ENCODE data around the gene DIS3L2.
"Not testable (repeated sequence)": the region's sequence is repeated elsewhere in the genome, so short reads cannot be mapped to it uniquely, and the experiment has no call there.

DIS3L2 gene

GRCh38 chr2:232336981-232337720 is 375.6 kb downstream of the DIS3L2 start:
- no peak for DNase-seq

- DNase-seq, result not testable (repeated sequence)
These were observed 376.7 kb downstream of the DIS3L2 start for GRCh38 chr2:232338094-232338758.

GRCh38 chr2:232338759-232339106 is 377.2 kb downstream of the DIS3L2 start:
- no peak for DNase-seq

- DNase-seq, result no peak
These were observed 377.9 kb downstream of the DIS3L2 start for GRCh38 chr2:232339121-232340081.

GRCh38 chr2:232340171-232340935 is 378.8 kb downstream of the DIS3L2 start:
- DNase-seq, result no peak

- DNase-seq, result no peak
These were observed 379.7 kb downstream of the DIS3L2 start for GRCh38 chr2:232341061-232341738.

GRCh38 chr2:232341739-232342126 is 380.2 kb downstream of the DIS3L2 start:
- DNase-seq, result no peak

GRCh38 chr2:232342635-232343565 is 381.4 kb downstream of the DIS3L2 start:
- no peak for DNase-seq

- DNase-seq, result no peak
These were observed 382.3 kb downstream of the DIS3L2 start for GRCh38 chr2:232343821-232344220.

GRCh38 chr2:232345251-232345650 is 383.7 kb downstream of the DIS3L2 start:
- no peak for DNase-seq

GRCh38 chr2:232347369-232347768 is 385.9 kb downstream of the DIS3L2 start:
- DNase-seq, result no peak

- DNase-seq, result no peak
These were observed 387.4 kb downstream of the DIS3L2 start for GRCh38 chr2:232348936-232349335.

GRCh38 chr2:232349546-232349945 is 388.0 kb downstream of the DIS3L2 start:
- DNase-seq, result no peak

- DNase-seq, result no peak
These were observed 388.6 kb downstream of the DIS3L2 start for GRCh38 chr2:232349946-232350635.

GRCh38 chr2:232350804-232351685 is 389.5 kb downstream of the DIS3L2 start:
- DNase-seq, result no peak

GRCh38 chr2:232351686-232352510 is 390.4 kb downstream of the DIS3L2 start:
- DNase-seq, result no peak

- DNase-seq, result no peak
These were observed 391.1 kb downstream of the DIS3L2 start for GRCh38 chr2:232352511-232353091.

GRCh38 chr2:232353096-232353495 is 391.6 kb downstream of the DIS3L2 start:
- DNase-seq, result no peak

Data from NCI-H1694 (cell line).